ENCODE results near the gene SENP5.

SENP5 gene

DNA sequence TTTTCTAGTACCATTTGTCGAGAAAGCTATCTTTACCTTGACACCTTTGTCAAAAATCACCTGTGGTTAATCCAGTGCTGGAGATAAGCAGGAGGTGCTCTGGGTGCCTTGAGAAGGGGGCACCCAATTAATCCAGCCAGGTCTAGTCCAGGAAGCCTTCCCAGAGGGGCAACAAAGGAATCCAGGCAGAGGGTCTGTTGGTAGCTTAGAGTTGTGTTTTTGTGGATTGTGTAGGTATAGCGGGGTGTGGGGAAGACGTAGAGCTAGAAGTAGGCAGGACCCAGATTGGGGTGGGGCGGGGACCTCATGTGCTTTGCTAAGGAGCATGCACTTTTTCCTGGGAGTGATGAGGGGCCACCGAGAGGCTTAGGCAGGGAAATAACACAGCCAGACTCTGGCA is 106.9 kb downstream of the SENP5 start:
- Mint-ChIP-seq H3K9me3 (no peaks in the 10 kb centered on the region), H3K27me3 (ENCODE audit: low read depth) (peaks cover 27% of the 10 kb centered on the region), H3K4me3 (no peak overlapping the region), H3K36me3 (ENCODE audit: low read depth) (no peaks in the 10 kb centered on the region), H3K4me1 (no peaks in the 10 kb centered on the region), H3K27ac (no peak overlapping the region)
- TF ChIP-seq, protein P1, sequence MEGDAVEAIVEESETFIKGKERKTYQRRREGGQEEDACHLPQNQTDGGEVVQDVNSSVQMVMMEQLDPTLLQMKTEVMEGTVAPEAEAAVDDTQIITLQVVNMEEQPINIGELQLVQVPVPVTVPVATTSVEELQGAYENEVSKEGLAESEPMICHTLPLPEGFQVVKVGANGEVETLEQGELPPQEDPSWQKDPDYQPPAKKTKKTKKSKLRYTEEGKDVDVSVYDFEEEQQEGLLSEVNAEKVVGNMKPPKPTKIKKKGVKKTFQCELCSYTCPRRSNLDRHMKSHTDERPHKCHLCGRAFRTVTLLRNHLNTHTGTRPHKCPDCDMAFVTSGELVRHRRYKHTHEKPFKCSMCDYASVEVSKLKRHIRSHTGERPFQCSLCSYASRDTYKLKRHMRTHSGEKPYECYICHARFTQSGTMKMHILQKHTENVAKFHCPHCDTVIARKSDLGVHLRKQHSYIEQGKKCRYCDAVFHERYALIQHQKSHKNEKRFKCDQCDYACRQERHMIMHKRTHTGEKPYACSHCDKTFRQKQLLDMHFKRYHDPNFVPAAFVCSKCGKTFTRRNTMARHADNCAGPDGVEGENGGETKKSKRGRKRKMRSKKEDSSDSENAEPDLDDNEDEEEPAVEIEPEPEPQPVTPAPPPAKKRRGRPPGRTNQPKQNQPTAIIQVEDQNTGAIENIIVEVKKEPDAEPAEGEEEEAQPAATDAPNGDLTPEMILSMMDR (IDR thresholded peaks at IDR 0.05; ENCODE audit: unreplicated experiment in 3 of 3): no peak

DNA sequence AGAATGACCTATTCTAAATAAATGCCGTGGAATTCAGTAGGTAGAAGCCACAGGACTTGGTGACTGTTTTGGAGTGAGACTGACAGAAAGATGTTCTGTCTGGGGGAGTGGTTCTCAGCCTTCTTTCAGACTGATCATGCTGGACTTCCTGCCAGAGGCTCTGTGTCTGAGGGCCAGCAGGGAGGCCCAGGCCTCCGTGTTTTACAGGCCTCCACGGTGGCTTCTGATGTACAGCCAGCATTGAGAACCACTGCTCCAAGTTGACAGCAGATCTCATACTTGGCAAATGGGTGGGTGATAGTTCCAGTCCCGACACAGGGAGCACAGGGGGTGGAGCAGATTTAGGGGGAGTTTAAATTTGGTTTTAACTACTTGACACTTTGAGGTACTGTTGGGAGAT is 107.6 kb downstream of the SENP5 start:
- Mint-ChIP-seq H3K4me1 (no peaks in the 10 kb centered on the region), H3K27me3 (ENCODE audit: low read depth) (peaks cover 23% of the 10 kb centered on the region), H3K9me3 (no peaks in the 10 kb centered on the region), H3K27ac (no peak overlapping the region), H3K36me3 (ENCODE audit: low read depth) (no peaks in the 10 kb centered on the region), H3K4me3 (no peak overlapping the region)
- TF ChIP-seq, protein P1 (IDR thresholded peaks at IDR 0.05; ENCODE audit: unreplicated experiment in 3 of 3): no peak

DNA sequence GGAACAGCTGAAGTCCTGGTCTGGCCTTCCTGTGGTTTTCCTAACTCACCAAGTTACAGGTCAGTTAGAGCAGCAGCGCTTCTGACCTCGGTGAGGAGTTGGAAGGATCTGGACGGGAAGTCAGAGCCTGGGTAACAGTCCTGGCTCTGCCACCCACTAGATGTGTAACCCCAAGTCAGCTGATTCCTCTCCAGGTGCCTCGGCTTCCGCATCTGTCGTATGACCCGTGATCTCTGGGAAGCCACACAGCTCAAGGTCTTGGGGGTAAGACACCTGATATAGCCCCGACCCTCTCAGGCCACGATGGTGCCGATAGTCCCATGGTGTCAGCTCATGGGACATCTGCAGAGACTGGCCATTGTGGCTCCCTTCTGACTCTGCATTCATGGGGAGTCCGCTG is 109.2 kb downstream of the SENP5 start:
- TF ChIP-seq, protein P1 (IDR thresholded peaks at IDR 0.05; ENCODE audit: unreplicated experiment in 3 of 3): no peak
- Mint-ChIP-seq H3K4me3 (no peak overlapping the region), H3K27ac (no peak overlapping the region), H3K36me3 (ENCODE audit: low read depth) (peaks cover 5% of the 10 kb centered on the region), H3K27me3 (ENCODE audit: low read depth) (peaks cover 16% of the 10 kb centered on the region), H3K9me3 (peaks cover 8% of the 10 kb centered on the region), H3K4me1 (no peaks in the 10 kb centered on the region)

DNA sequence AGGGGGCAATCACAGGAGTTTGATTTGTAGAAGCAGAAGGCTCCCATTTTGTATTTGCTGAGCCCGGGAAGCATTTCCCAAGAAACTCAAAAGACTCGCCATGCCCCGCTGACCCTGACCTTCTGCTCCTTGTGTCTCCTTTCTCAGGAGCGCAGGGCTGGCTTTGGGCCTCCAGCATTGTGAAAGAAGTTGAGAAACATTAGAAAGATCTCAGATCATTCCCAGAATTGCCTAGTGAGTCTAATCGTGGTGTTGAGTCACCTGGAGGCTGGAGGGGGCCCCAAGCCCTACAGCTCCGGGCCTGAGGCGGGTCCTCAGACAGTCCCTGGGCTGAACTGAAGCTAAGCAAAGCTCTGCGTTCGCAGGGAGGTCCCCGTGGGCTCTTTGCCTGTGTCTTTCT is 111.8 kb downstream of the SENP5 start:
- no peaks in the 10 kb centered on the region for H3K4me1 Mint-ChIP-seq
- H3K4me3 Mint-ChIP-seq: no peak overlapping the region
- H3K27ac Mint-ChIP-seq: no peak overlapping the region
- H3K36me3 Mint-ChIP-seq (ENCODE audit: low read depth): peaks cover 5% of the 10 kb centered on the region
- TF ChIP-seq, protein P1 (IDR thresholded peaks at IDR 0.05; ENCODE audit: unreplicated experiment in 3 of 3): no peak
- H3K9me3 Mint-ChIP-seq: peaks cover 14% of the 10 kb centered on the region
- H3K27me3 Mint-ChIP-seq (ENCODE audit: low read depth): peaks cover 8% of the 10 kb centered on the region

DNA sequence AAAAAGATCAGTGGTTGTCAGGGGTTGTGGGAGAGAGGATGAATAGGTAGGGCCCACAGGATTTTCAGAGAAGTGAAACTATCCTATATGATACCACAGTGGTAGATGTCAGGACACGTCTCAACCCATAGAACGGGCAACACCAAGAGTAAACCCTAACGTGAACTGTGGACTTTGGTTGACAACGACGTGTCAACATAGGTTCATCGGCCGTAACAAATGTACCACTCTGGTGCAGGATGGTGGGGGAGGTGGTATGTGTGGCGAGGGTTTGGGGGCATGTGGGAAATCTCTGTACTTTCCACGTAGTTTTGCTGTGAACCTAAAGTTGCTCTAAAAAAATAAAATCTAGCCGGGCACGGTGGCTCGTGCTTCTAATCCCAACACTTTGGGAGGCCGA is 113.9 kb downstream of the SENP5 start:
- Mint-ChIP-seq H3K27ac (no peak overlapping the region), H3K4me1 (no peaks in the 10 kb centered on the region), H3K4me3 (no peak overlapping the region), H3K9me3 (peaks cover 14% of the 10 kb centered on the region), H3K36me3 (ENCODE audit: low read depth) (peaks cover 5% of the 10 kb centered on the region), H3K27me3 (ENCODE audit: low read depth) (peaks cover 8% of the 10 kb centered on the region)
- TF ChIP-seq, protein P1 (IDR thresholded peaks at IDR 0.05; ENCODE audit: unreplicated experiment in 3 of 3): no peak

DNA sequence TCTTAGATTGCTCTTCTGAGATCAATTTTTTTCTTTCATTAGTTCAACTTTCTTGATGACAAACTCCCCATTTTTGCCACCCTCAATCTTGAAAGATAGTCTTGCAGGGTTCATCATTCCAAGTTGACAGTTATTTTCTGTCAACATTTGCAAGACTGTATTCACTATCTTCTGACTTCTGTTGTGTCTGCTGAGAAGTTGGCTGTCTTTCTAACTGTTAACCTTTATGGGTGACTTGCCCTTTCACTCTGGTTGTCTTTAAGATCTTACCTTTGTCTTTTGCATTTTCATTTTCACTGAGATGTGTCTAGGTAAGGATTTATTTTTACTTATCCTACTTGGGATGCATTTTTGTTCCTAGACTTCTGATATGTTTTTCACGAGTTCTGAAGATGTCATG is 115.5 kb downstream of the SENP5 start:
- peaks cover 14% of the 10 kb centered on the region for H3K9me3 Mint-ChIP-seq
- peaks cover 5% of the 10 kb centered on the region for H3K36me3 Mint-ChIP-seq (ENCODE audit: low read depth)
- H3K27me3 Mint-ChIP-seq (ENCODE audit: low read depth): peaks cover 7% of the 10 kb centered on the region
- TF ChIP-seq, protein P1 (IDR thresholded peaks at IDR 0.05; ENCODE audit: unreplicated experiment in 3 of 3): no peak
- no peaks in the 10 kb centered on the region for H3K4me1 Mint-ChIP-seq
- H3K4me3 Mint-ChIP-seq: no peak overlapping the region
- H3K27ac Mint-ChIP-seq: no peak overlapping the region
